NAMALWA (cell line): ENCODE results near the gene GMFB.
"Not testable (repeated sequence)": the region's sequence is repeated elsewhere in the genome, so short reads cannot be mapped to it uniquely, and the experiment has no call there.

Source experiments
- DNase-seq: peaks from one replicate; pipeline ENCODE4 v3.0.0-alpha.2; 2015; ENCODE audit warnings: low spot score

Gene GMFB

GRCh38 chr14:54458536-54458935 is 30.2 kb downstream of the GMFB start:
- DNase-seq = not testable (repeated sequence)

- no peak for DNase-seq
Measured at GRCh38 chr14:54457609-54457996, 31.2 kb downstream of the GMFB start.

GRCh38 chr14:54456820-54457608 is 31.8 kb downstream of the GMFB start:
- DNase-seq = not testable (repeated sequence)

DNA sequence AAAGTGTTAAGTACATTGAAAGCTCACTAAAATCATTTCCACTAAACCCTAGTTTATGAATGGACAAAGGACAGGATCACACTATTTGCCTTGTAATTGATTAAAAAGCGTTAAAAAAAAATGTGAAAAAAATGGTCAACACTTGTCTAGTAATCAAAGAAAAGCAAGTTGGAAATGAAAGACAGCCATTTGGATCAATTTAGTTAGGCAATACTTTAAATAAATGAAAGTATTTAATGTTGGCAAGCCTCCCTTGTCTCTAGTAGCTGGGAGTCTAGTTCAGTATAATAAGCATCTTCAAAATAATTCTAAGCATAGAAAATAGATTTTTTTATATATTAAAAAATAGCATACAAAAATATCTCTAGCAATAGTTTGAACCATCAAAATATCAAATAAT is 33.4 kb downstream of the GMFB start:
- no peak for DNase-seq

- DNase-seq = not testable (repeated sequence)
Measured at GRCh38 chr14:54453990-54454389, 34.8 kb downstream of the GMFB start.

DNA sequence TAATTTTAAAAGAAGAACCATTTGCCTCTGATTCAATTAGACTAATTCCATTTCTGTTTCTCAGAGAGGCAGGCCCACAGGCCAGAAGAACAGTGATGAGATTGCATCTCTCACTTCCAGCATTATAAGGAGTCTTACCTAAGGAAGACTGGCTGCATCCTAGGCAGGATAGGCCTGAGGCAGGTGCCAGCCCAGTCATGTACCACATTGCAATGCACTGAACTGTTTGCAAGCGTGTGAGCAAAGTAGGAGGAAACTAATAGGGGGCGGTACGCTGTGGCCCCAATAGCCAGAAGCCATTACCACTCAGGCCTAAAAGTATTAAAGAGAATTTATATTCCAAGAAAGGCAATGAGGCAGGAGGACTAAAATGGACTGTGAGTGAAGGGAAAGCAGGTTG is 35.5 kb downstream of the GMFB start:
- no peak for DNase-seq

DNA sequence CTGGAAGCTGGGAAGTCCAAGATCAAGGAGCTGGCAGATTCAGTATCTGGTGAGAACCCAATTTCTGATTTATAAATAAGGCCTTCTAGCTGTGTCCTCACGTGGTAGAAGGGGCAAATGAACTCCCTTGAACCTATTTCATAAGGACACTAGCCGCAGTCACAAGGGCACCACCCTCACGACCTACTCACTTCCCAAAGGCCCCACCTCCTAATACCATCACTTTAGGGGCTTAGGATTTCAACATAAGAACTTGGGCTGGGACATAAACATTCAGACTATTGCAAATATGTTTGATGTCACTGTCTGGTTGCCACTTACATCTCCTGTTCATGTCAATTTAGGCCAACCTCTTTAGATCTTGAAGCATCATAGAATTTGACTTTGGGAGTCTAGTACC is 36.8 kb downstream of the GMFB start:
- no peak for DNase-seq

GRCh38 chr14:54451121-54451601 is 37.6 kb downstream of the GMFB start:
- no peak for DNase-seq

DNA sequence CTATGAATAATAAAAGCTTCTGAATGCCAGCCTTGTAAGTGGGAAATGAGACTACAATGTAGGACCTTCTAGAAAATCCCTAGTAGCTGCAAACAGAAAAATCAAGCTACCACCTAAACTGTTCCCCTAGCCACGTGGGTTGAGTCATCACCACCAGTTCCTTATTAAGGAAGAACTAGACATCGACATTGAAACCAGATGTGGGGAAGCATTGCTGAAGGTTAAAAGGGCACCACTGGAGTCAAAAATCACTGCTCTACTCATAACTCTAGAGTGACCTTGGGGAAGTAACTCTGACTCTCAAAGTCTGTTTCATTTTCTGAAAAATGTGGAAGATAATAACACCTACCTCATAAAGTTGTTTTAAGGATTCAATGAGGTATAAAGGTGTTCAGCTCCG is 38.2 kb downstream of the GMFB start:
- no peak for DNase-seq

DNA sequence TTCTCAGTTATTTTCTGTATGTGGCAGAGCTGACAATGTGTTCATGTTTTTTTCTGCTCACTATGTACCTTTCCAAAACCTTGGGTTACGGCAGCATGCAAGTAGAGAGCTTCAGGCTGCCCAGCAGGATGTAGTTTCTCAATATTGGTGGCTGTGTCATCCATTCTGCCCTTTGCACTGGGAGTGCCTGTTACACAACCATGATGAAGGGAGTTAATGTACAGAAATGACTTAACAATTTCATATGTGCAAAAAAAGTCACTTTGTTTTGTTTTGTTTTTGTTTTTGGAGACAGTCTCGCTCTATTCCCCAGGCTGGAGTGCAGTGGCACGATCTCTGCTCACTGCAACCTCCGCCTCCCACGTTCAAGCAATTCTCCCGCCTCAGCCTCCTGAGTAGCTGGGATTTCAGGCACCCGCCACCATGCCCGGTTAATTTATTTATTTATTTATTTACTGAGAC is 41.5 kb downstream of the GMFB start:
- no peak for DNase-seq

DNA sequence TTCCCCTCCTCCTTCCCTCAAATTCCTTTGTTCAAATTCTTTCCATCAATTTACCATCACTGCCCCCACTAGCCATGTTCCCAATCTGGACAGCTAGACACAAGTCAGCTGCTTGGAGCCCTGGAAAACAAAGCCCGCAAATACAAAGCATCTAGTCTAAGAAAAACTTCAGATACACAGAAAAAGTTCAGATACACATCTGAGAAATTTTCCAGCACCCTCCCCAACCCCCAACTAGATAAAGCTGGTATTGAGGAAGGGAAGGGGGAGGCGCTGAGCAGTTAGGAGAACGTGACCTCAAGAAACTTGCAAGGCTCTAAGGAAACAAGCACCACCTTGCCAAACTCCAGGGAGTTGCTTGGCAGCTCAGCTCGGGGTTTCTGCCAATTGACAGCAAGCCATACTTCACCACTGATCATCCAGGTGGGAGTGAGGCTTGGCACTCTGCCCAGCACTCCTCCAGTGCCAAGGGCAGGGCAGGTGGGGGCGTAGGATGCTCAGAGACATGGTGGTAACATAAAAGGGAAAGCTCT is 42.6 kb downstream of the GMFB start:
- DNase-seq = no peak

GRCh38 chr14:54444681-54445080 is 44.1 kb downstream of the GMFB start:
- no peak for DNase-seq

- no peak for DNase-seq
Measured at GRCh38 chr14:54443981-54444380, 44.8 kb downstream of the GMFB start.

DNA sequence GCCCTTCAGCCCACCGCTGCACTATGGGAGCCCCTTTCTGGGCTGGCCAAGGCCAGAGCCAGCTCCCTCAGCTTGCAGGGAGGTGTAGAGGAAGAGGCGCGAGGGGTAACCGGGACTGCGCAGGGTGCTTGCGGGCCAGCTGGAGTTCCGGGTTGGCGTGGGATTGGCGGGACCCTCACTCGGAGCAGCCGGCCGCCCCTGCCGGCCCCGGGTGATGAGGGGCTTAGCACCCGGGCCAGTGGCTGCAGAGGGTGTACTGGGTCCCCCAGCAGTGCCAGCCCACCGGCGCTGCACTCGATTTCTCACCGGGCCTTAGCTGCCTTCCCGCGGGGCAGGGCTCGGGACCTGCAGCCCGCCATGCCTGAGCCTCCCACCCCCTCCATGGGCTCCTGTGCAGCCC is 45.8 kb downstream of the GMFB start:
- not testable (repeated sequence) for DNase-seq

GRCh38 chr14:54440873-54441868 is 47.6 kb downstream of the GMFB start, which contains the start of gene CNIH1:
Gene CNIH1, minus strand, starts transcription at chr14:54441374. Its CDS starts 47 bp downstream, at chr14:54441327.
- peak; percentile 82 for DNase-seq

- no peak for DNase-seq
Measured at GRCh38 chr14:54440476-54440872, 48.3 kb downstream of the GMFB start.

GRCh38 chr14:54440037-54440436 is 48.7 kb downstream of the GMFB start:
- DNase-seq = no peak

GRCh38 chr14:54438703-54439102 is 50.1 kb downstream of the GMFB start:
- DNase-seq = no peak

GRCh38 chr14:54437954-54438353 is 50.8 kb downstream of the GMFB start:
- DNase-seq = not testable (repeated sequence)

DNA sequence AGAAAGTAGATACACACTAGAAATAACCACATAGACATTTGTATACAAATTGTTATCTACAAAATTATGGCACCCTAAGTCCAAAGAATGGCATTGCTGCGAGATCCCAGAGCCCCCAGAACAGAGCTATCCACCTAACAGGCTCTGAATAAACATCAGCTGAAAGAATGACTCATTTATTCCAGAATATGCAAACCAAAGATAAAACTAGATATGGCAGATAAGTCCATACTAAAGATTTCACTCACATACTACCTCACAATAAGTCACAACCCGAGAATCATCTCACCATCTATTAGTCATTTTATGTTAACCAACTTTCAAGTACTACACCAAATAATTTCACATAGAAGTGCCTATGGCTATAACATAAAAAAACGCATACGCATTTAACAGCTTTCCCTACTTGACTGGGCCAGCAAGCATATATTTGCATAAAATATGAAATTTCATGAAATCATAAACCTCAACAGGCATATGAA is 53.2 kb downstream of the GMFB start:
- DNase-seq = no peak

GRCh38 chr14:54428527-54428926 is 60.3 kb downstream of the GMFB start:
- DNase-seq = no peak

DNA sequence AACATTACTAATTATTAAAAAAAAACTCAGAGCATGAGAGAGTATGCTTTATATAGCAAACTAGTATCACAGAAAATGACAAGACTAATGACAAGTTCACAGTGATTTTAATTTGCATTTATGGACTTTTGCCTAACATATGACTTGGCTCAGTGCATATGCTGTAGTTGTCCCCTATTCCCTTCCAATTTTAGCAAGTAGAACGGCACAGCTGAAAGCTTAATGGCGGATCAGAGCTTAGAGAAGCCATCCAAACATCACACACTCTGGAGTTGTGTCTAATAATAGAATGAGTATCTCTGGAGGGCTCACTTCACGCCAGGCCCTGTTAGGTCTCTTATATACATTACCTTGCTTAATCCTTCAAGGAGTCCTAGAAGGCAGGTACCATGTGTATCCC is 60.9 kb downstream of the GMFB start:
- no peak for DNase-seq
